Osteoblast (primary cell): Measurements from ENCODE around the gene COPB1. TPM values are rescaled to one million over a fixed set of nuclear protein-coding genes. Genes with fewer than 3 reads are reported as not detected.

Experiments
- DNase-seq: peaks from one replicate; pipeline ENCODE4 v3.0.0; 2011; ENCODE audit warnings: low spot score, mixed read lengths; ENCODE audit not compliant: insufficient read length; ENCODE audit errors: missing footprints
- H2AFZ ChIP-seq: 2 replicates; pipeline ENCODE4 v1.6.0; 2011; ENCODE audit warnings: mild to moderate bottlenecking, low read length
- H3K27ac ChIP-seq: 2 replicates; pipeline ENCODE4 v1.5.1; 2011; ENCODE audit warnings: mild to moderate bottlenecking, low read depth, low read length, moderate library complexity
- H3K27me3 ChIP-seq: 2 replicates; pipeline ENCODE4 v1.6.0; 2012; ENCODE audit warnings: mild to moderate bottlenecking, control low read depth, inconsistent platforms, low read length, moderate library complexity; ENCODE audit not compliant: insufficient read depth
- H3K36me3 ChIP-seq: 2 replicates; pipeline ENCODE4 v1.5.1; 2011; ENCODE audit warnings: mild to moderate bottlenecking, low read length, control low read depth, moderate library complexity; ENCODE audit not compliant: insufficient read depth
- H3K4me1 ChIP-seq: 2 replicates; pipeline ENCODE4 v1.5.1; 2011; ENCODE audit warnings: mild to moderate bottlenecking, low read length, control low read depth, moderate library complexity; ENCODE audit not compliant: insufficient read depth
- H3K4me2 ChIP-seq: 2 replicates; pipeline ENCODE4 v1.6.0; 2011; ENCODE audit warnings: mild to moderate bottlenecking, low read length; ENCODE audit not compliant: insufficient read depth
- H3K4me3 ChIP-seq: fragments of 200-600 bp; sonication (generic); 3 replicates; pipeline ENCODE4 v1.5.1; 2012; ENCODE audit warnings: mild to moderate bottlenecking, low read length, inconsistent platforms; ENCODE audit not compliant: insufficient read depth
- H3K79me2 ChIP-seq: 2 replicates; pipeline ENCODE4 v1.6.0; 2012; ENCODE audit warnings: mild to moderate bottlenecking, low read length, control low read depth, inconsistent platforms; ENCODE audit not compliant: insufficient read depth
- H3K9me3 ChIP-seq: 2 replicates; pipeline ENCODE4 v1.5.1; 2011; ENCODE audit warnings: low read depth, low read length, control low read depth
- H4K20me1 ChIP-seq: 2 replicates; pipeline ENCODE4 v1.6.0; 2012; ENCODE audit warnings: mild to moderate bottlenecking, low read length, control low read depth; ENCODE audit not compliant: insufficient read depth
- total RNA-seq: library from RNA; depleted of rRNA; stranded (reverse); fragments of >200 nt; gene quantifications from 2 replicates; pipeline ENCODE4 v1.2.3, GENCODE V29; 2012
- TF ChIP-seq, protein P1 (sequence below): IDR thresholded peaks from 2 replicates; pipeline ENCODE4 v1.5.1; 2011; ENCODE audit warnings: mild to moderate bottlenecking, low read depth, low read length, moderate library complexity; ENCODE audit errors: extremely low read depth

COPB1 gene
- total RNA-seq, 1 donor: 245 TPM

DNA sequence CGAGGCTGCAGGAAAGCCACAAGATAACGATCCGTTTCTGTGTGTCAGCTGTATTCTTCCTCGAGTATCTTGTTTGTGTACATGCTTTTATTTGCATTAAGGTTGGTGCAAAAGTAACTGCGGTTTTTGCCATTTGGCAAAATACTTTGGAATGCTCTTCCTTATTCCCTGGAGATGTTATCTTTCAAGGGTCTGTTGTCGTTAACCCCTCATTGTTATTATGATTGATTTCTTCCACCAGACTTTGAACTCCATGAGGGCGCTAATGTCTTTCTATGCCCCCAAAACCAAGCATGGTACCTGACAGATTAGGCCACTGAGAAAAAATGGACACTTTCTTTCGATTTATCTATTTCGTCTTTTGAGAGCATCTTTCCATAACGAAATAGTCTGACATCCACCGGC, 21.1 kb upstream of the COPB1 start:
- peak overlapping the region; percentile 99 for H2AFZ ChIP-seq
- TF ChIP-seq, protein P1, sequence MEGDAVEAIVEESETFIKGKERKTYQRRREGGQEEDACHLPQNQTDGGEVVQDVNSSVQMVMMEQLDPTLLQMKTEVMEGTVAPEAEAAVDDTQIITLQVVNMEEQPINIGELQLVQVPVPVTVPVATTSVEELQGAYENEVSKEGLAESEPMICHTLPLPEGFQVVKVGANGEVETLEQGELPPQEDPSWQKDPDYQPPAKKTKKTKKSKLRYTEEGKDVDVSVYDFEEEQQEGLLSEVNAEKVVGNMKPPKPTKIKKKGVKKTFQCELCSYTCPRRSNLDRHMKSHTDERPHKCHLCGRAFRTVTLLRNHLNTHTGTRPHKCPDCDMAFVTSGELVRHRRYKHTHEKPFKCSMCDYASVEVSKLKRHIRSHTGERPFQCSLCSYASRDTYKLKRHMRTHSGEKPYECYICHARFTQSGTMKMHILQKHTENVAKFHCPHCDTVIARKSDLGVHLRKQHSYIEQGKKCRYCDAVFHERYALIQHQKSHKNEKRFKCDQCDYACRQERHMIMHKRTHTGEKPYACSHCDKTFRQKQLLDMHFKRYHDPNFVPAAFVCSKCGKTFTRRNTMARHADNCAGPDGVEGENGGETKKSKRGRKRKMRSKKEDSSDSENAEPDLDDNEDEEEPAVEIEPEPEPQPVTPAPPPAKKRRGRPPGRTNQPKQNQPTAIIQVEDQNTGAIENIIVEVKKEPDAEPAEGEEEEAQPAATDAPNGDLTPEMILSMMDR: no peak

DNA sequence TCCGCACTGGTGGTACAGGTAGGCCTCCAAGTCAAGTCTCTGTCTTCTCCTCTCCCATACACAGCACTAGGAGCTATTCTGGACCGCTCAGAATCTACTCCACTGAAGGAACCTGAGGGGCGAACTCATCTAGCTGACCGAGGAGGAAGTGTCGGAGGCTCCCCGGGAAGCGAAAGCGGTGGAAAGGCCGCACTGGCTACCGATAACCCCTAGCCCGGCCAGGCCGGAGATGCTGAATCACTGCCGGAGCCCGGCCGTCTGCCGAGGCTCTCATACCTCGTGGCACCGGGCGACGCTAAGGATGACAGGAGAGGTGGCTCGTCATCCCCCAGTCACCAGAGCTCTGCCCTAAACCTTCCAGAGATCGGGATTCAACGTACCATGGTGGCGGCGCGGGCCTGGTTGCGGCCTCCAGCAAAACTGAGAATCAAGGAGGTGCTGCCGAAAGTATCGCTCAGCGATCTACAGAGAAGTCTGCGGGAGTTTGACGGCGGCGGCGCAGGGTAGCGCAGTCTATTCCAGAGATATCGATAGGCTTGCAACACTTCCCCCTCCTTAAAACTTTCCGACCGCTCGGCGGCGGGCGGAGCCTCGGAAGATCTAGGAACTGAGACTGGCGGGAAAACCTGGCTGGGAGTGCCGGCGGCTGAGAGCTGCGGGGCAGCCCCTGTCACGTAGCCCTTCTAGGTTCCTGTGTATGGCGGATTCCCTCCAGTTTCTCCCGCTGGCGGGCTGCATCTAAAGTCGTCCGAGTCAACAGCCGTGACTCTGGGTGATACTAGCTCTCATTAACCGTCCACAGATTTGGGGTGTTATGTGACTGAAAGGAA, 20.5 kb upstream of the COPB1 start, which contains the start of gene PSMA1:
Gene PSMA1, minus strand, starts transcription at position 470 of the 830 bp plus-strand sequence. Its CDS starts 87 bp downstream, at position 383.
- Histone ChIP-seq H2AFZ (peak within 1 kb of the TSS; percentile 99), H3K79me2 (peaks cover 32% of the 10 kb centered on the region), H3K27me3 (no peaks in the 10 kb centered on the region), H3K9me3 (no peaks in the 10 kb centered on the region), H4K20me1 (no peaks in the 10 kb centered on the region), H3K36me3 (peaks cover 21% of the 10 kb centered on the region), H3K4me3 (peak within 1 kb of the TSS; percentile 80), H3K27ac (peak within 1 kb of the TSS; percentile 88), H3K4me2 (peak within 1 kb of the TSS; percentile 99), H3K4me1 (peaks cover 9% of the 10 kb centered on the region)
- peak; percentile 92 for DNase-seq
- TF ChIP-seq, protein P1: no peak

More for the DNA sequence above, 21.1 kb upstream of the COPB1 start:
- Histone ChIP-seq H4K20me1 (no peaks in the 10 kb centered on the region), H3K4me1 (peaks cover 9% of the 10 kb centered on the region), H3K27me3 (no peaks in the 10 kb centered on the region), H3K36me3 (peaks cover 18% of the 10 kb centered on the region), H3K27ac (peak overlapping the region; percentile 88), H3K4me2 (peak overlapping the region; percentile 99), H3K79me2 (peaks cover 31% of the 10 kb centered on the region), H3K9me3 (no peaks in the 10 kb centered on the region), H3K4me3 (peak overlapping the region; percentile 80)
- DNase-seq: no peak

DNA sequence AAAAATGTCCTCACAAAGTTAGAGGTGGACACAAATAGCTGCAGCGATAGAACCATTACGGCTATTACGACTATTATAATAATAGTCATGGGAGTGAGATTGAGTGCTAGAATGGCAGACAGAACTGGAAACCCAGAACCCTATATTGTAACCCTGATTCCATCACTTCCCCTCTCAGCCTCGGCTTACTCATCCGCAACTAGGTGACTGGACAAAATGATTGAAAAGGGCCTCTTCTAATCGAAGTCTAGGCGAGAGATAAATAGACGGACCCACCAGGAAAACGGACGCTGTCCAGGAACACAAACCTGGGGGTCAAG, 19.9 kb upstream of the COPB1 start:
- peaks cover 9% of the 10 kb centered on the region for H3K4me1 ChIP-seq
- H3K27ac ChIP-seq: peak overlapping the region; percentile 88
- TF ChIP-seq, protein P1: no peak
- H3K4me2 ChIP-seq: peak overlapping the region; percentile 99
- H3K4me3 ChIP-seq: peak overlapping the region; percentile 80
- H3K27me3 ChIP-seq: no peaks in the 10 kb centered on the region
- peaks cover 38% of the 10 kb centered on the region for H3K79me2 ChIP-seq
- H4K20me1 ChIP-seq: no peaks in the 10 kb centered on the region
- peak overlapping the region; percentile 71 for H2AFZ ChIP-seq
- no peaks in the 10 kb centered on the region for H3K9me3 ChIP-seq
- no peak for DNase-seq
- H3K36me3 ChIP-seq: peaks cover 26% of the 10 kb centered on the region

DNA sequence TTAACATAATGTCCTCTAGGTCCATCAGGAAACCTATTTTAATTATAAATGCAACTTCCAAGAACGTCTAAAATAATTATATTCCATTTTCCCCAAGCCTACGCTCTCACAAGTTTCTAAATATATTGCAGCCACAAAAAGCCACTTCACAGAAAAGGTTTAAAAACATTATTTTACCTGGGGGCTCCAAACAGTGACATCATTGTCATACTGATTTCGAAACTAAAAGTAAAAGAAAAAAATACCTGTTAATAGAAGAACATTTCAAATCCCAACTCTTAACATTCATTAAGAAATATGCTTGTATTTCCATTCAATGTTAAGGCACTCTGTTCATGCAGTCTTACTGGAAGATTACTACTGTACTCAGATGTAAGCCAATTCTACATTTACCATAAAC, 19.2 kb upstream of the COPB1 start:
- peaks cover 33% of the 10 kb centered on the region for H3K36me3 ChIP-seq
- peaks cover 39% of the 10 kb centered on the region for H3K79me2 ChIP-seq
- no peaks in the 10 kb centered on the region for H3K27me3 ChIP-seq
- H3K4me3 ChIP-seq: peak overlapping the region; percentile 80
- DNase-seq: no peak
- peak overlapping the region; percentile 88 for H3K27ac ChIP-seq
- peaks cover 9% of the 10 kb centered on the region for H3K4me1 ChIP-seq
- H3K9me3 ChIP-seq: no peaks in the 10 kb centered on the region
- H4K20me1 ChIP-seq: no peaks in the 10 kb centered on the region
- TF ChIP-seq, protein P1: no peak
- peak overlapping the region; percentile 99 for H3K4me2 ChIP-seq
- H2AFZ ChIP-seq: no peak overlapping the region
